Karpas-422 (cell line): Measurements from ENCODE around the gene CRYZL1. TPM values are rescaled to one million over a fixed set of nuclear protein-coding genes. Genes with fewer than 3 reads are reported as not detected.

Experiments
- DNase-seq: peaks from one replicate; pipeline ENCODE4 v3.0.0-alpha.2; 2015
- H2AFZ ChIP-seq: fragments of 200-600 bp; sonication (generic); 2 replicates; pipeline ENCODE4 v1.6.1; 2014; ENCODE audit warnings: antibody characterized with exemption, low read length, mixed read lengths
- H3K27ac ChIP-seq: fragments of 200-600 bp; sonication (generic); 2 replicates; pipeline ENCODE4 v1.5.1; 2014; ENCODE audit warnings: mild to moderate bottlenecking, low read length, moderate library complexity
- H3K27me3 ChIP-seq: fragments of 200-600 bp; sonication (generic); 2 replicates; pipeline ENCODE4 v1.6.1; 2014; ENCODE audit warnings: low read length, mixed read lengths
- H3K36me3 ChIP-seq: fragments of 200-600 bp; sonication (generic); 2 replicates; pipeline ENCODE4 v1.6.1; 2014; ENCODE audit warnings: low read length, mixed read lengths; ENCODE audit not compliant: insufficient read depth
- H3K4me1 ChIP-seq: fragments of 200-600 bp; sonication (generic); 2 replicates; pipeline ENCODE4 v1.6.1; 2014; ENCODE audit warnings: mild to moderate bottlenecking, low read length, mixed read lengths
- H3K4me2 ChIP-seq: fragments of 200-600 bp; sonication (generic); 2 replicates; pipeline ENCODE4 v1.6.1; 2014; ENCODE audit warnings: low read length, low read depth, mild to moderate bottlenecking; ENCODE audit not compliant: poor library complexity, severe bottlenecking
- H3K4me3 ChIP-seq: fragments of 200-600 bp; sonication (generic); 2 replicates; pipeline ENCODE4 v1.5.1; 2014; ENCODE audit warnings: mild to moderate bottlenecking, antibody characterized with exemption, low read length, mixed read lengths
- H3K79me2 ChIP-seq: fragments of 200-600 bp; sonication (generic); 2 replicates; pipeline ENCODE4 v1.6.1; 2014; ENCODE audit warnings: mild to moderate bottlenecking, low read length, mixed read lengths
- H3K9ac ChIP-seq: fragments of 200-600 bp; sonication (generic); 2 replicates; pipeline ENCODE4 v1.6.0; 2014; ENCODE audit warnings: low read length
- H3K9me2 ChIP-seq: fragments of 200-600 bp; sonication (generic), shearing (Covaris generic); replicated peaks from 2 replicates; pipeline ENCODE4 v1.6.0; 2014; ENCODE audit warnings: mild to moderate bottlenecking, low read length, moderate library complexity; ENCODE audit not compliant: insufficient read depth
- H3K9me3 ChIP-seq: fragments of 300-700, 200-600 bp; sonication (generic); 2 replicates; pipeline ENCODE4 v1.6.1; 2014; ENCODE audit warnings: low read length, mixed read lengths
- H4K20me1 ChIP-seq: fragments of 200-600 bp; sonication (generic); 2 replicates; pipeline ENCODE4 v1.6.1; 2014; ENCODE audit warnings: mild to moderate bottlenecking, antibody characterized with exemption, low read length, low read depth; ENCODE audit not compliant: insufficient read depth
- total RNA-seq: library from RNA; depleted of rRNA; stranded (reverse); fragments of >200 nt; shearing (Covaris generic); gene quantifications from 2 replicates; pipeline ENCODE4 v1.2.3, GENCODE V29; 2014; ENCODE audit warnings: low replicate concordance

CRYZL1 gene
- total RNA-seq, 1 experiment from 2014 or later: 43.6 TPM

DNA sequence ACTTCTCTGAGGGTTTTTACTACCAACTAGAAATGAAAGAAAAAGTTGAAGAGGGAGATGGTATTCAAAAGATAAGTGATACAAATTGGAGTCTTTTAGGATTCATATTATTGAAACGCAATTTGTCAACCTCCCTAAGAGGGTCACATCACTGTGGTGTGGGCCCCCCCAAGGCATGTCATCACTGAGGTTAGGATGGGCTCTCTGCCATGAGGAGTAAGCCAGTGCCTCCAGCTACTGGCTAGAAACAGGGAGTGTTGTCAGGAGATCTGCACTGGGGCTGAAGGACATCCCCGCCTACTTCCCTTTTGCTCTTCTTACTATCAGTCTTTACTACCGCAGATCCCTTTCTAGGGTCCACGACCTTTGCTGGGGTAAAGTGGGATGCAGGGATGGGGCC is 26.6 kb upstream of the CRYZL1 start:
- Histone ChIP-seq H3K9ac (no peak overlapping the region), H3K79me2 (no peaks in the 10 kb centered on the region), H2AFZ (no peak overlapping the region), H3K9me3 (no peaks in the 10 kb centered on the region), H3K4me1 (no peaks in the 10 kb centered on the region), H3K36me3 (no peaks in the 10 kb centered on the region), H3K27me3 (no peaks in the 10 kb centered on the region), H3K4me2 (no peak overlapping the region), H3K27ac (no peak overlapping the region), H3K9me2 (no peaks in the 10 kb centered on the region), H4K20me1 (0 out of 2 replicates have a peak, but pooled peaks cover 12% of the 10 kb centered on the region), H3K4me3 (no peak overlapping the region)
- no peak for DNase-seq

DNA sequence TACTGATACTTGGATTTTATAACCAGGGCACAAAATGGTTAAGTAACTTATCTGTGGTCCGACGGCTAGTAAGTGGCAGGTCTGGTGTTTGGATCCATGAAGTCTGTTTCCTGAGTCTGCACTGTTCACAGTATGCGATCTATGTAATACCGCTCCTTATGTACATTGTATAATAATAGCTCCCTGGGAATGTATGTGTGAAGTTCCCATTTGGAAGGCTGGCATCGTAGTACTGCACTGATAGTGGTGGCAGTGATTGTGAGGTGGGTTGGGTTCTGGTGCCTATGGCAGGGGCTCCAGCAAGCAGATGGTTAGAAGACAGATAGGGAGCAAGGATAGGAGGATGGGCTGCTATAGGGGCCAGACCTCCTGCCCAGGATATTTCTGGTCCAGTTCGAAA is 26.1 kb upstream of the CRYZL1 start:
- H3K27me3 ChIP-seq: no peaks in the 10 kb centered on the region
- no peak overlapping the region for H3K9ac ChIP-seq
- H3K4me1 ChIP-seq: no peaks in the 10 kb centered on the region
- H3K9me3 ChIP-seq: no peaks in the 10 kb centered on the region
- no peaks in the 10 kb centered on the region for H3K79me2 ChIP-seq
- no peak overlapping the region for H3K4me2 ChIP-seq
- H2AFZ ChIP-seq: no peak overlapping the region
- no peaks in the 10 kb centered on the region for H3K9me2 ChIP-seq
- no peaks in the 10 kb centered on the region for H3K36me3 ChIP-seq
- no peak for DNase-seq
- H4K20me1 ChIP-seq: 0 out of 2 replicates have a peak, but pooled peaks cover 12% of the 10 kb centered on the region
- no peak overlapping the region for H3K27ac ChIP-seq
- H3K4me3 ChIP-seq: no peak overlapping the region

DNA sequence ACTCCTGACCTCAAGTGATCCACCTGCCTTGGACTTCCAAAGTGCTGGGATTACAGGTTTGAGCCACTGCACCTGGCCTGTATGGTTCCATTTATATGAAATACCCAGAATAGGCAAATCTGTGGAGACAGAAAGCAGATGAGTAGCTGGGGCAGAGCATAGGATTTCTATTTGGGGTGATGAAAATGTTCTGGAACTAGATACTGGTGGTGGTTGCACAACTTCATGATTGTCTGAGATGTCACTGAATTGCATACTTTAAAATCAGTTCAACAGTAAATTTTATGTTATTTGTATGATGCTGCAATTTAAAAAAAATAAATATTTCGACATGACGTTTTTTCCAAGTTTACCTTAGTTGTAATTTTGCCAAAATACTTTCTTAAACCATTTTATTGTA is 24.6 kb upstream of the CRYZL1 start:
- Histone ChIP-seq H2AFZ (no peak overlapping the region), H3K4me2 (no peak overlapping the region), H4K20me1 (0 out of 2 replicates have a peak, but pooled peaks cover 9% of the 10 kb centered on the region), H3K9me3 (no peaks in the 10 kb centered on the region), H3K9ac (no peak overlapping the region), H3K27ac (no peak overlapping the region), H3K79me2 (no peaks in the 10 kb centered on the region), H3K4me3 (no peak overlapping the region), H3K27me3 (no peaks in the 10 kb centered on the region), H3K9me2 (no peaks in the 10 kb centered on the region), H3K36me3 (no peaks in the 10 kb centered on the region), H3K4me1 (no peaks in the 10 kb centered on the region)
- DNase-seq: no peak

DNA sequence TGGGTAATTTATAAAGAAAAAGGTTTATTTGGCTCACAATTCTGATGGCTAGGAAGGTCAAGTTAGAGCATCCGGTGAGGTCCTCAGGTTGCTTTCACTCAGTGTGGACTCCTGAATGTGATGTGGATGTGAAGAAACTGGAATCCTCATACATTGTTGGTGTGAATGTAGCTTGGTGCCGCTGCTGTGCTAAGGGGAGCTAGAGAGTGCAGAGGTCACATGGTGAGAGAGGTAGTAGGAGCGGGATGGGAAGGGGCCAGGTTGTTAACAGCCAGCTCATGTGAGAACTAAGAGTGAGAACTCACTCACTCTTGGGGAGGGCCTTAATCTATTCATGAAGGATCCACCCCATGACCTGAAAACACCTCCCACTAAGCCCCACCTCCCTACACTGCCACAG is 22.6 kb upstream of the CRYZL1 start:
- H2AFZ ChIP-seq: no peak overlapping the region
- H3K9me2 ChIP-seq: no peaks in the 10 kb centered on the region
- 0 out of 2 replicates have a peak, but pooled peaks cover 9% of the 10 kb centered on the region for H4K20me1 ChIP-seq
- no peak for DNase-seq
- H3K9ac ChIP-seq: no peak overlapping the region
- no peaks in the 10 kb centered on the region for H3K4me1 ChIP-seq
- no peaks in the 10 kb centered on the region for H3K36me3 ChIP-seq
- no peaks in the 10 kb centered on the region for H3K27me3 ChIP-seq
- H3K4me3 ChIP-seq: no peak overlapping the region
- no peaks in the 10 kb centered on the region for H3K9me3 ChIP-seq
- no peak overlapping the region for H3K27ac ChIP-seq
- no peaks in the 10 kb centered on the region for H3K79me2 ChIP-seq
- no peak overlapping the region for H3K4me2 ChIP-seq

- Histone ChIP-seq H3K36me3 (no peaks in the 10 kb centered on the region), H3K79me2 (no peaks in the 10 kb centered on the region), H3K27ac (no peak overlapping the region), H3K9ac (no peak overlapping the region), H3K4me3 (no peak overlapping the region), H3K9me2 (no peaks in the 10 kb centered on the region), H3K9me3 (no peaks in the 10 kb centered on the region), H2AFZ (no peak overlapping the region), H3K27me3 (no peaks in the 10 kb centered on the region), H4K20me1 (0 out of 2 replicates have a peak, but pooled peaks cover 9% of the 10 kb centered on the region), H3K4me2 (no peak overlapping the region), H3K4me1 (no peaks in the 10 kb centered on the region)
- DNase-seq: no peak
Observed at GRCh38 chr21:33663241-33663640, 21.7 kb upstream of the CRYZL1 start.

- no peak overlapping the region for H3K4me2 ChIP-seq
Observed at GRCh38 chr21:33662046-33662445, 20.5 kb upstream of the CRYZL1 start.

GRCh38 chr21:33661146-33661545 is 19.6 kb upstream of the CRYZL1 start:
- Histone ChIP-seq H3K27ac (no peak overlapping the region), H3K9me3 (no peaks in the 10 kb centered on the region), H2AFZ (no peak overlapping the region), H3K27me3 (no peaks in the 10 kb centered on the region), H3K4me1 (no peaks in the 10 kb centered on the region), H3K36me3 (no peaks in the 10 kb centered on the region), H3K9ac (no peak overlapping the region), H3K4me2 (no peak overlapping the region), H3K9me2 (no peaks in the 10 kb centered on the region), H4K20me1 (no peaks in the 10 kb centered on the region), H3K79me2 (no peaks in the 10 kb centered on the region), H3K4me3 (no peak overlapping the region)
- DNase-seq: no peak

More at GRCh38 chr21:33662046-33662445, 20.5 kb upstream of the CRYZL1 start:
- Histone ChIP-seq H4K20me1 (no peaks in the 10 kb centered on the region), H3K36me3 (no peaks in the 10 kb centered on the region), H3K27me3 (no peaks in the 10 kb centered on the region), H2AFZ (no peak overlapping the region), H3K9me3 (no peaks in the 10 kb centered on the region), H3K79me2 (no peaks in the 10 kb centered on the region), H3K4me1 (no peaks in the 10 kb centered on the region), H3K9ac (no peak overlapping the region), H3K4me3 (no peak overlapping the region), H3K9me2 (no peaks in the 10 kb centered on the region), H3K27ac (no peak overlapping the region)
- DNase-seq: no peak

DNA sequence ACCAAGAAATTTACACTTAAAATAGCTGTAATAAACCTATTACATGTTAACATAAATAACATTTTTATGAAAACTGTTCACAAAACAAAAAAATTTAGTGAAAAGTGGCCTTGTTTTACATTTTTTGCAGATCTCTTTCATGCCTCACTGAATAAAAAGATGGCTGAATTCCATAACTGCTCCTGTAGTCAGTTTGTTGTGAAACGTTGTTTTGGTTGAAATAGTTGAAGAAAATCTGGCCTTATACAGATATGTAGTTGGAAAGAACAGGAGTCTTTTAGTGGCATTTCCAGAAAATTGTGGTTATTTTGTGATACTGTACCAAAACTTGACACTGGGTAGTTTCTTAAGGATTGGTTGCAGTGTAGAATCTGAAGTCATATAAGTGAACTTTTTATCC is 18.9 kb upstream of the CRYZL1 start:
- Histone ChIP-seq H3K79me2 (no peaks in the 10 kb centered on the region), H3K9me2 (no peaks in the 10 kb centered on the region), H3K27ac (no peak overlapping the region), H3K27me3 (no peaks in the 10 kb centered on the region), H3K4me3 (no peak overlapping the region), H2AFZ (no peak overlapping the region), H3K9ac (no peak overlapping the region), H3K4me2 (no peak overlapping the region), H3K36me3 (no peaks in the 10 kb centered on the region), H3K9me3 (no peaks in the 10 kb centered on the region), H3K4me1 (no peaks in the 10 kb centered on the region), H4K20me1 (no peaks in the 10 kb centered on the region)
- DNase-seq: no peak

- H3K4me3 ChIP-seq: no peak overlapping the region
- H3K79me2 ChIP-seq: no peaks in the 10 kb centered on the region
- H4K20me1 ChIP-seq: 0 out of 2 replicates have a peak, but pooled peaks cover 4% of the 10 kb centered on the region
- H3K9ac ChIP-seq: no peak overlapping the region
- no peak overlapping the region for H3K27ac ChIP-seq
- no peaks in the 10 kb centered on the region for H3K9me2 ChIP-seq
- H2AFZ ChIP-seq: no peak overlapping the region
- no peaks in the 10 kb centered on the region for H3K27me3 ChIP-seq
- DNase-seq: no peak
- no peaks in the 10 kb centered on the region for H3K36me3 ChIP-seq
- H3K4me2 ChIP-seq: no peak overlapping the region
- H3K9me3 ChIP-seq: no peaks in the 10 kb centered on the region
- H3K4me1 ChIP-seq: no peaks in the 10 kb centered on the region
Observed at GRCh38 chr21:33659568-33659949, 18.0 kb upstream of the CRYZL1 start.
